ENCODE measurements around the gene GRK5. TPM values are rescaled to one million over a fixed set of nuclear protein-coding genes. Genes with fewer than 3 reads are reported as not detected.
"Not testable (repeated sequence)": the region's sequence is repeated elsewhere in the genome, so short reads cannot be mapped to it uniquely, and the experiment has no call there.

Gene GRK5
- total RNA-seq, 1 experiment from 2014 or later, result 58.2 TPM

DNA sequence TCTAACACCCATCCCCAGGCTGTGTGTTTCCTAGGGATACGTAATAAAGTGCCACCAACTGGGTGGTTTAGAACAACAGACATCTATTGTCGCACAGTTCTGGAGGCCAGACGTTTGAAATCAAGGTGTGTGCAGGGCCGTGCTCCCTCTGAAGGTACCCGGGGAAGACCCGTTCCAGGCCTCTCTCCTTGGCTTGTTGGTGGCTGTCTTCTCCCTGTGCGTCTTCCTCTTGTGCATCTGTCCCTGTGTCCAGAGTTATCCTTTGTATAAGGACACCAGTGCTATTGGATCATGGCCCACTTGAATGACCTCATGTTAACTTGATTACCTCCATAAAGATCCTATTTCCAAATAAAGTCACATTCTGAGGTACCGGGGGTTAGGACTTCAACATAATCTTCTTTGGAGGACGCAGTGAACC is 15.6 kb downstream of the GRK5 start:
- H3K27ac ChIP-seq (ENCODE audit: low read depth, low read length, poor library complexity, severe bottlenecking), result no peak overlapping the region
- ChIA-PET POLR2A (ENCODE audit: low non-redundant PET) (no interaction called here), CTCF (no interaction called here)

DNA sequence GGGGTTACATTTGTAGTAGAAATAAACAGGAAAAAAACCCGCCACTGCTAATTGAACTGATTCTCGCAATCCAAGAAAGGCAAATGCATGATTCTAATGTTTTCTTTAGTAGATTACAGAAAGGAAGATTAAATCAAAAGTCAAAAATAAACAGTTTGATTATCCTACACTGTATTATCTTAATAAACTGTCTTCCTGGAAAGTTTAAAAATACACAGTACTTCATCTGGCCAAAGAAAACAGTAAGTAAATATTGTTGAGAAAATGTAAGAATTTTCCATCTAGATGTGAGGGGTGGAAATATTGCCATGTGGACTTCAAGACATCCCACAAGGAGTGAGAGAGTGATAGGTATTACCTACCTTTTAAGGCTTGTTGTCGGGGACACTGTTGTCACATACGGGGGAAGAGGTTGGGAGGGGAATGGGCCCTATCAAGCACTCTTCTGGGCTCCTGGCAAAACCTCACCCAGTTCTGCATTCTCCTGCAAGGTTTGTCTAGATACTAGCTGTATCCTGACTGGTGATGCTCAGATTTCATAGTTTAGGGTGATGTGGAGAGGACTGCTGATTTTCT is 17.8 kb downstream of the GRK5 start:
- BruUV-seq (replicated peaks), result no TSS peak

More for the DNA sequence above, 15.6 kb downstream of the GRK5 start:
- intact Hi-C loops (cut with micrococcal nuclease; ENCODE audit: unreplicated experiment), result no loop called here
- no peaks in the 10 kb centered on the region for H3K36me3 ChIP-seq (ENCODE audit: insufficient read depth, low read length, poor library complexity, severe bottlenecking)
- H3K9me3 ChIP-seq (ENCODE audit: low read depth, low read length, poor library complexity, severe bottlenecking), result no peaks in the 10 kb centered on the region
- H3K4me1 ChIP-seq (ENCODE audit: insufficient read depth, low read length, poor library complexity, severe bottlenecking), result peaks cover 27% of the 10 kb centered on the region
- H3K4me3 ChIP-seq (ENCODE audit: low read depth, low read length, poor library complexity, severe bottlenecking), result no peak overlapping the region
- no peak for DNase-seq (ENCODE audit: low spot score)
- BruUV-seq (replicated peaks), result no TSS peak
- TF ChIP-seq, protein P1, sequence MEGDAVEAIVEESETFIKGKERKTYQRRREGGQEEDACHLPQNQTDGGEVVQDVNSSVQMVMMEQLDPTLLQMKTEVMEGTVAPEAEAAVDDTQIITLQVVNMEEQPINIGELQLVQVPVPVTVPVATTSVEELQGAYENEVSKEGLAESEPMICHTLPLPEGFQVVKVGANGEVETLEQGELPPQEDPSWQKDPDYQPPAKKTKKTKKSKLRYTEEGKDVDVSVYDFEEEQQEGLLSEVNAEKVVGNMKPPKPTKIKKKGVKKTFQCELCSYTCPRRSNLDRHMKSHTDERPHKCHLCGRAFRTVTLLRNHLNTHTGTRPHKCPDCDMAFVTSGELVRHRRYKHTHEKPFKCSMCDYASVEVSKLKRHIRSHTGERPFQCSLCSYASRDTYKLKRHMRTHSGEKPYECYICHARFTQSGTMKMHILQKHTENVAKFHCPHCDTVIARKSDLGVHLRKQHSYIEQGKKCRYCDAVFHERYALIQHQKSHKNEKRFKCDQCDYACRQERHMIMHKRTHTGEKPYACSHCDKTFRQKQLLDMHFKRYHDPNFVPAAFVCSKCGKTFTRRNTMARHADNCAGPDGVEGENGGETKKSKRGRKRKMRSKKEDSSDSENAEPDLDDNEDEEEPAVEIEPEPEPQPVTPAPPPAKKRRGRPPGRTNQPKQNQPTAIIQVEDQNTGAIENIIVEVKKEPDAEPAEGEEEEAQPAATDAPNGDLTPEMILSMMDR (conservative IDR thresholded peaks at IDR 0.05; ENCODE audit: low read depth, low read length), result no peak
- no peak for TF ChIP-seq EZH2 (IDR thresholded peaks at IDR 0.05; ENCODE audit: borderline replicate concordance, low read depth, low read length, poor library complexity, severe bottlenecking)
- no peaks in the 10 kb centered on the region for H3K27me3 ChIP-seq (replicated peaks; ENCODE audit: insufficient read depth, low read depth, low read length, poor library complexity)

DNA sequence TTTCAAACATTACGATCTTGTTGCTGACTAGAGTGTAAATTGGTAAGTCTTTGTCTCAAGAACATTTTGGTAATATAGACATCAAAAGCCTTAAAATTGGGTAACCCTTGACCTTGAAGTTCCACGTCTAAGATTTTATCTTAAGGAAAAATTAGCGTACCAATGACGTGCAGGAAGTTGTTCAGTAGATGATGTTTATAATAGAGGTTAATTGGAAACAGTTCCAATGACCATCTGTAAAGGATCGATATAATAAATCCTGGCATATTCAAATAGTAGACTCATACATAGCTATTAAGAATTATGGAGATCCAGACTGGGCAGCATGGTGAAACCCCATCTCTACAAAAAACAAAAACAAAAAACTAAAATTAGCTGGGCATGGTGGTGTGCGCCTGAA is 20.5 kb downstream of the GRK5 start:
- Histone ChIP-seq H3K4me3 (ENCODE audit: low read depth, low read length, poor library complexity, severe bottlenecking) (no peak overlapping the region), H3K36me3 (ENCODE audit: insufficient read depth, low read length, poor library complexity, severe bottlenecking) (no peaks in the 10 kb centered on the region), H3K27me3 (replicated peaks; ENCODE audit: insufficient read depth, low read depth, low read length, poor library complexity) (no peaks in the 10 kb centered on the region), H3K4me1 (ENCODE audit: insufficient read depth, low read length, poor library complexity, severe bottlenecking) (no peaks in the 10 kb centered on the region), H3K27ac (ENCODE audit: low read depth, low read length, poor library complexity, severe bottlenecking) (no peak overlapping the region), H3K9me3 (ENCODE audit: low read depth, low read length, poor library complexity, severe bottlenecking) (no peaks in the 10 kb centered on the region)
- intact Hi-C loops (cut with micrococcal nuclease; ENCODE audit: unreplicated experiment), result no loop called here
- no peak for DNase-seq (ENCODE audit: low spot score)
- no peak for TF ChIP-seq EZH2 (IDR thresholded peaks at IDR 0.05; ENCODE audit: borderline replicate concordance, low read depth, low read length, poor library complexity, severe bottlenecking)
- no TSS peak for BruUV-seq (replicated peaks)
- CTCF ChIA-PET, result no interaction called here
- POLR2A ChIA-PET (ENCODE audit: low non-redundant PET), result no interaction called here

More for the DNA sequence above, 17.8 kb downstream of the GRK5 start:
- H3K4me3 ChIP-seq (ENCODE audit: low read depth, low read length, poor library complexity, severe bottlenecking), result no peak overlapping the region
- H3K27me3 ChIP-seq (replicated peaks; ENCODE audit: insufficient read depth, low read depth, low read length, poor library complexity), result no peaks in the 10 kb centered on the region
- POLR2A ChIA-PET (ENCODE audit: low non-redundant PET), result no interaction called here
- H3K36me3 ChIP-seq (ENCODE audit: insufficient read depth, low read length, poor library complexity, severe bottlenecking), result no peaks in the 10 kb centered on the region
- no peak overlapping the region for H3K27ac ChIP-seq (ENCODE audit: low read depth, low read length, poor library complexity, severe bottlenecking)
- DNase-seq (ENCODE audit: low spot score), result no peak
- CTCF ChIA-PET, result interaction anchor here (0.6 to 0.7 kb wide), 2 partner anchors 15 to 384 kb away, joined by 3 to 6 read pairs; no protein-coding TSS in a partner anchor
- no peaks in the 10 kb centered on the region for H3K9me3 ChIP-seq (ENCODE audit: low read depth, low read length, poor library complexity, severe bottlenecking)
- peaks cover 16% of the 10 kb centered on the region for H3K4me1 ChIP-seq (ENCODE audit: insufficient read depth, low read length, poor library complexity, severe bottlenecking)
- intact Hi-C loops (cut with micrococcal nuclease; ENCODE audit: unreplicated experiment), result no loop called here
- TF ChIP-seq, protein P1 (conservative IDR thresholded peaks at IDR 0.05; ENCODE audit: low read depth, low read length), result no peak

DNA sequence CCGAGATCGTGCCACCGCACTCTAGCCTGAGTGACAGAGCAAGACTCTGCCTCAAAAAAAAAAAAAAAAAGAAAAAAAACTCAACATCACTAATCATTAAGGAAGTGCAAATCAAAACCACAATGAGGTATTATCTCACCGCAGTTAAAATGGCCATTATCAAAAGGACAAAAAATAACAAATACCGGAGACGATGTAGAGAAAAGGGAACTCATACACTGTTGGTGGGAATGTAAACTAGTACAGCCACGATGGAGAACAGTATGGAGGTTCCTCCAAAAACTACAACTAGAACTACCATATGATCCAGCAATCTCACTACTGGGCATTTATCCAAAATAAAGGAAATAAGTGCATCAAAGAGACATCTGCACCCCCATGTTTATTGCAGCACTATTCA is 24.3 kb downstream of the GRK5 start:
- DNase-seq (ENCODE audit: low spot score), result no peak
- no TSS peak for BruUV-seq (replicated peaks)
- H3K27me3 ChIP-seq (replicated peaks; ENCODE audit: insufficient read depth, low read depth, low read length, poor library complexity), result no peaks in the 10 kb centered on the region
- no peaks in the 10 kb centered on the region for H3K9me3 ChIP-seq (ENCODE audit: low read depth, low read length, poor library complexity, severe bottlenecking)
- intact Hi-C loops (cut with micrococcal nuclease; ENCODE audit: unreplicated experiment), result no loop called here
- no peak overlapping the region for H3K4me3 ChIP-seq (ENCODE audit: low read depth, low read length, poor library complexity, severe bottlenecking)
- H3K4me1 ChIP-seq (ENCODE audit: insufficient read depth, low read length, poor library complexity, severe bottlenecking), result peaks cover 15% of the 10 kb centered on the region
- ChIA-PET POLR2A (ENCODE audit: low non-redundant PET) (no interaction called here), CTCF (no interaction called here)
- H3K27ac ChIP-seq (ENCODE audit: low read depth, low read length, poor library complexity, severe bottlenecking), result no peak overlapping the region
- TF ChIP-seq, protein P1 (conservative IDR thresholded peaks at IDR 0.05; ENCODE audit: low read depth, low read length), result no peak
- TF ChIP-seq EZH2 (IDR thresholded peaks at IDR 0.05; ENCODE audit: borderline replicate concordance, low read depth, low read length, poor library complexity, severe bottlenecking), result no peak
- no peaks in the 10 kb centered on the region for H3K36me3 ChIP-seq (ENCODE audit: insufficient read depth, low read length, poor library complexity, severe bottlenecking)

DNA sequence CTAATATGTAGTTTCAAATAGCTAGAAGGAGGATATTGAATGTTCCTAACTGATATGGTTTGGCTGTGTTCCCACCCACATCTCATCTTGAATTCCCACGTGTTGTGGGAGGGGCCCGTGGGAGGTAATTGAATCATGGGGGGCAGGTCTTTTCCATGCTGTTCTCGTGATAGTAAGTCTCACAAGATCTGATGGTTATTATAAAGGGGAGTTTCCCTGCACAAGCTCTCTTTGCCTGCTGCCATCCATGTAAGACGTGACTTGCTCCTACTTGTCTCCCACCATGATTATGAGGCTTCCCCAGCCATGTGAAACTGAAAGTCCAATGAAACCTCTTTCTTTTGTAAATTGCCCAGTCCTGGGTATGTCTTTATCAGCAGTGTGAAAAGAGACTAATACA is 25.1 kb downstream of the GRK5 start:
- peaks cover 21% of the 10 kb centered on the region for H3K4me1 ChIP-seq (ENCODE audit: insufficient read depth, low read length, poor library complexity, severe bottlenecking)
- POLR2A ChIA-PET (ENCODE audit: low non-redundant PET); BruUV-seq (replicated peaks); CTCF ChIA-PET; H3K4me3 ChIP-seq (ENCODE audit: low read depth, low read length, poor library complexity, severe bottlenecking); DNase-seq (ENCODE audit: low spot score); H3K36me3 ChIP-seq (ENCODE audit: insufficient read depth, low read length, poor library complexity, severe bottlenecking); H3K27ac ChIP-seq (ENCODE audit: low read depth, low read length, poor library complexity, severe bottlenecking); H3K27me3 ChIP-seq (replicated peaks; ENCODE audit: insufficient read depth, low read depth, low read length, poor library complexity); H3K9me3 ChIP-seq (ENCODE audit: low read depth, low read length, poor library complexity, severe bottlenecking); intact Hi-C loops (cut with micrococcal nuclease; ENCODE audit: unreplicated experiment): not testable (repeated sequence)
